ENCODE data around the gene RPN1.

- TF ChIP-seq CTCF (IDR thresholded peaks at IDR 0.05) (no peak), POLR2A (IDR thresholded peaks at IDR 0.05) (no peak)
These were observed 12.5 kb upstream of the RPN1 start for GRCh38 chr3:128663151-128663550.
